ENCODE results near the gene MIPOL1.

DNA sequence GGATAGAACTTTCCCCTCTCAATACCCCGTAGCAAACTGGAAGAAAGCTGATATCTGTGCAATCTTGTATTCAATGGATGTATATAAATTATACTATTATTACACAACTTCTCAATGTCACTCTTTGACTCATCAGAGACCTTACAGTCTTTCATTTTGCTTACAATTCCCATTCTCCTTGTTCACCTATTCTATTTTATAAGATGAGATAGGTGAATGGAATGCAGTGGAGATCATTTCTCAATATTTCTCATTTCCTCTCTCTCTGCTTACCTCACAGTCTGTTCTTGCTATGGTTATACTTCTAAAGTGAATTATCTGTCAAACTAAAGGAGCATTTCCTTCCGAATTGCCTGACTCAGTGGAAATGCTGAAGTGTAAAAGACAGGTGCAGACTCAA lies 382.4 kb downstream of the MIPOL1 start:
- no peak for TF ChIP-seq CTCF (conservative IDR thresholded peaks at IDR 0.05; ENCODE audit: low read depth in 2 of 2)
- no peak for TF ChIP-seq POLR2AphosphoS5 (IDR thresholded peaks at IDR 0.05; ENCODE audit: low read depth)
- TF ChIP-seq EZH2 (IDR thresholded peaks at IDR 0.05; ENCODE audit: low read depth, unreplicated experiment): no peak
- TF ChIP-seq JUNB (IDR thresholded peaks at IDR 0.05; ENCODE audit: unreplicated experiment): no peak
- TF ChIP-seq REST (IDR thresholded peaks at IDR 0.05; ENCODE audit: unreplicated experiment): no peak
- no peak for TF ChIP-seq CREB1 (CRISPR knock-in tag; IDR thresholded peaks at IDR 0.05; ENCODE audit: low read depth)
- no peak for TF ChIP-seq EZH2phosphoT487 (IDR thresholded peaks at IDR 0.05; ENCODE audit: unreplicated experiment)
- TF ChIP-seq ZNF114 (CRISPR knock-in tag; IDR thresholded peaks at IDR 0.05): no peak
- TF ChIP-seq STAT1 (IDR thresholded peaks at IDR 0.05; ENCODE audit: unreplicated experiment): no peak
- TF ChIP-seq, protein P1, sequence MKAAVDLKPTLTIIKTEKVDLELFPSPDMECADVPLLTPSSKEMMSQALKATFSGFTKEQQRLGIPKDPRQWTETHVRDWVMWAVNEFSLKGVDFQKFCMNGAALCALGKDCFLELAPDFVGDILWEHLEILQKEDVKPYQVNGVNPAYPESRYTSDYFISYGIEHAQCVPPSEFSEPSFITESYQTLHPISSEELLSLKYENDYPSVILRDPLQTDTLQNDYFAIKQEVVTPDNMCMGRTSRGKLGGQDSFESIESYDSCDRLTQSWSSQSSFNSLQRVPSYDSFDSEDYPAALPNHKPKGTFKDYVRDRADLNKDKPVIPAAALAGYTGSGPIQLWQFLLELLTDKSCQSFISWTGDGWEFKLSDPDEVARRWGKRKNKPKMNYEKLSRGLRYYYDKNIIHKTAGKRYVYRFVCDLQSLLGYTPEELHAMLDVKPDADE (IDR thresholded peaks at IDR 0.05): no peak
- TF ChIP-seq NANOG (IDR thresholded peaks at IDR 0.05; ENCODE audit: borderline replicate concordance): no peak
- no peak for TF ChIP-seq ZNF331 (CRISPR knock-in tag; IDR thresholded peaks at IDR 0.05; ENCODE audit: low read depth)
- TF ChIP-seq, protein P2, sequence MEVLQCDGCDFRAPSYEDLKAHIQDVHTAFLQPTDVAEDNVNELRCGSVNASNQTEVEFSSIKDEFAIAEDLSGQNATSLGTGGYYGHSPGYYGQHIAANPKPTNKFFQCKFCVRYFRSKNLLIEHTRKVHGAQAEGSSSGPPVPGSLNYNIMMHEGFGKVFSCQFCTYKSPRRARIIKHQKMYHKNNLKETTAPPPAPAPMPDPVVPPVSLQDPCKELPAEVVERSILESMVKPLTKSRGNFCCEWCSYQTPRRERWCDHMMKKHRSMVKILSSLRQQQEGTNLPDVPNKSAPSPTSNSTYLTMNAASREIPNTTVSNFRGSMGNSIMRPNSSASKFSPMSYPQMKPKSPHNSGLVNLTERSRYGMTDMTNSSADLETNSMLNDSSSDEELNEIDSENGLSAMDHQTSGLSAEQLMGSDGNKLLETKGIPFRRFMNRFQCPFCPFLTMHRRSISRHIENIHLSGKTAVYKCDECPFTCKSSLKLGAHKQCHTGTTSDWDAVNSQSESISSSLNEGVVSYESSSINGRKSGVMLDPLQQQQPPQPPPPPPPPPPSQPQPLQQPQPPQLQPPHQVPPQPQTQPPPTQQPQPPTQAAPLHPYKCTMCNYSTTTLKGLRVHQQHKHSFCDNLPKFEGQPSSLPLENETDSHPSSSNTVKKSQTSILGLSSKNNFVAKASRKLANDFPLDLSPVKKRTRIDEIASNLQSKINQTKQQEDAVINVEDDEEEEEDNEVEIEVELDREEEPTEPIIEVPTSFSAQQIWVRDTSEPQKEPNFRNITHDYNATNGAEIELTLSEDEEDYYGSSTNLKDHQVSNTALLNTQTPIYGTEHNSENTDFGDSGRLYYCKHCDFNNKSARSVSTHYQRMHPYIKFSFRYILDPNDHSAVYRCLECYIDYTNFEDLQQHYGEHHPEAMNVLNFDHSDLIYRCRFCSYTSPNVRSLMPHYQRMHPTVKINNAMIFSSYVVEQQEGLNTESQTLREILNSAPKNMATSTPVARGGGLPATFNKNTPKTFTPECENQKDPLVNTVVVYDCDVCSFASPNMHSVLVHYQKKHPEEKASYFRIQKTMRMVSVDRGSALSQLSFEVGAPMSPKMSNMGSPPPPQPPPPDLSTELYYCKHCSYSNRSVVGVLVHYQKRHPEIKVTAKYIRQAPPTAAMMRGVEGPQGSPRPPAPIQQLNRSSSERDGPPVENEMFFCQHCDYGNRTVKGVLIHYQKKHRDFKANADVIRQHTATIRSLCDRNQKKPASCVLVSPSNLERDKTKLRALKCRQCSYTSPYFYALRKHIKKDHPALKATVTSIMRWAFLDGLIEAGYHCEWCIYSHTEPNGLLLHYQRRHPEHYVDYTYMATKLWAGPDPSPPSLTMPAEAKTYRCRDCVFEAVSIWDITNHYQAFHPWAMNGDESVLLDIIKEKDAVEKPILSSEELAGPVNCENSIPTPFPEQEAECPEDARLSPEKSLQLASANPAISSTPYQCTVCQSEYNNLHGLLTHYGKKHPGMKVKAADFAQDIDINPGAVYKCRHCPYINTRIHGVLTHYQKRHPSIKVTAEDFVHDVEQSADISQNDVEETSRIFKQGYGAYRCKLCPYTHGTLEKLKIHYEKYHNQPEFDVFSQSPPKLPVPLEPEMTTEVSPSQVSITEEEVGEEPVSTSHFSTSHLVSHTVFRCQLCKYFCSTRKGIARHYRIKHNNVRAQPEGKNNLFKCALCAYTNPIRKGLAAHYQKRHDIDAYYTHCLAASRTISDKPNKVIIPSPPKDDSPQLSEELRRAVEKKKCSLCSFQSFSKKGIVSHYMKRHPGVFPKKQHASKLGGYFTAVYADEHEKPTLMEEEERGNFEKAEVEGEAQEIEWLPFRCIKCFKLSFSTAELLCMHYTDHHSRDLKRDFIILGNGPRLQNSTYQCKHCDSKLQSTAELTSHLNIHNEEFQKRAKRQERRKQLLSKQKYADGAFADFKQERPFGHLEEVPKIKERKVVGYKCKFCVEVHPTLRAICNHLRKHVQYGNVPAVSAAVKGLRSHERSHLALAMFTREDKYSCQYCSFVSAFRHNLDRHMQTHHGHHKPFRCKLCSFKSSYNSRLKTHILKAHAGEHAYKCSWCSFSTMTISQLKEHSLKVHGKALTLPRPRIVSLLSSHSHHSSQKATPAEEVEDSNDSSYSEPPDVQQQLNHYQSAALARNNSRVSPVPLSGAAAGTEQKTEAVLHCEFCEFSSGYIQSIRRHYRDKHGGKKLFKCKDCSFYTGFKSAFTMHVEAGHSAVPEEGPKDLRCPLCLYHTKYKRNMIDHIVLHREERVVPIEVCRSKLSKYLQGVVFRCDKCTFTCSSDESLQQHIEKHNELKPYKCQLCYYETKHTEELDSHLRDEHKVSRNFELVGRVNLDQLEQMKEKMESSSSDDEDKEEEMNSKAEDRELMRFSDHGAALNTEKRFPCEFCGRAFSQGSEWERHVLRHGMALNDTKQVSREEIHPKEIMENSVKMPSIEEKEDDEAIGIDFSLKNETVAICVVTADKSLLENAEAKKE (CRISPR knock-in tag; IDR thresholded peaks at IDR 0.05): no peak

Measured in GM23338 (cell line).